Neuronal stem cell (in vitro differentiated cells): ENCODE data around the gene IL1RL2. TPM values are rescaled to one million over a fixed set of nuclear protein-coding genes. Genes with fewer than 3 reads are reported as not detected.

Experiments used
- DNase-seq: peaks from one replicate; pipeline ENCODE4 v3.0.0-alpha.2; 2013; ENCODE audit warnings: low spot score
- H2AFZ ChIP-seq: one replicate; pipeline ENCODE4 v1.6.1; 2013; ENCODE audit warnings: mild to moderate bottlenecking, low read length, inconsistent platforms
- H2AK5ac ChIP-seq: 2 replicates; pipeline ENCODE4 v1.6.1; 2013; ENCODE audit warnings: low read depth, mild to moderate bottlenecking, inconsistent platforms, low read length, moderate library complexity, mixed read lengths
- H2BK120ac ChIP-seq: 2 replicates; pipeline ENCODE4 v1.6.1; 2013; ENCODE audit warnings: low read depth, mild to moderate bottlenecking, inconsistent platforms, low read length, moderate library complexity, mixed read lengths
- H2BK12ac ChIP-seq: one replicate; pipeline ENCODE4 v1.6.1; 2013; ENCODE audit warnings: low read length, inconsistent platforms
- H2BK15ac ChIP-seq: 2 replicates; pipeline ENCODE4 v1.6.1; 2013; ENCODE audit warnings: mild to moderate bottlenecking, low read length, inconsistent platforms, mixed read lengths
- H2BK5ac ChIP-seq: one replicate; pipeline ENCODE4 v1.6.1; 2013; ENCODE audit warnings: inconsistent platforms, mild to moderate bottlenecking, low read length, moderate library complexity
- H3K14ac ChIP-seq: one replicate; pipeline ENCODE4 v1.6.1; 2013; ENCODE audit warnings: low read length, inconsistent platforms
- H3K18ac ChIP-seq: 2 replicates; pipeline ENCODE4 v1.6.1; 2013; ENCODE audit warnings: low read length, inconsistent platforms
- H3K23ac ChIP-seq: 2 replicates; pipeline ENCODE4 v1.6.1; 2013; ENCODE audit warnings: low read depth, mild to moderate bottlenecking, mixed read lengths, low read length, inconsistent platforms; ENCODE audit not compliant: poor library complexity
- H3K27ac ChIP-seq: replicated peaks from 3 replicates; pipeline ENCODE4 v1.5.1; 2013; ENCODE audit warnings: low read length, inconsistent platforms
- H3K27me3 ChIP-seq, 3 experiments: 2 replicates each; pipeline ENCODE4 v1.6.1; 2013; ENCODE audit warnings: low read length in 3 of 3, mild to moderate bottlenecking in 2 of 3, inconsistent platforms in 1 of 3, low read depth in 1 of 3, mixed read lengths in 1 of 3, moderate library complexity in 1 of 3; ENCODE audit not compliant: control insufficient read depth in 3 of 3, insufficient read depth in 3 of 3
- H3K36me3 ChIP-seq, 2 donors: replicated peaks in 1 of 2; 2 replicates each; pipeline ENCODE4 v1.6.1; 2013; ENCODE audit warnings: low read length in 2 of 2; ENCODE audit not compliant: control insufficient read depth in 2 of 2, insufficient read depth in 2 of 2
- H3K4ac ChIP-seq: 2 replicates; pipeline ENCODE4 v1.6.1; 2013; ENCODE audit warnings: inconsistent platforms, mild to moderate bottlenecking, low read length, moderate library complexity
- H3K4me1 ChIP-seq, 2 donors: 1 replicate in 1 of 2; 2 replicates in 1 of 2; pipeline ENCODE4 v1.6.1; 2013; ENCODE audit warnings: low read length in 2 of 2, low read depth in 1 of 2; ENCODE audit not compliant: control insufficient read depth in 2 of 2, insufficient read depth in 1 of 2
- H3K4me2 ChIP-seq: one replicate; pipeline ENCODE4 v1.6.1; 2013; ENCODE audit warnings: mild to moderate bottlenecking, low read length, inconsistent platforms; ENCODE audit not compliant: insufficient read depth, poor library complexity, severe bottlenecking
- H3K4me3 ChIP-seq, 2 donors: 2 replicates each; pipeline ENCODE4 v1.5.1; 2013; ENCODE audit warnings: low read length in 2 of 2, mild to moderate bottlenecking in 2 of 2, inconsistent platforms in 1 of 2, moderate library complexity in 1 of 2
- H3K79me1 ChIP-seq: one replicate; pipeline ENCODE4 v1.6.1; 2013; ENCODE audit warnings: low read depth, mild to moderate bottlenecking, inconsistent platforms, low read length, moderate library complexity
- H3K9ac ChIP-seq: one replicate; pipeline ENCODE4 v1.6.1; 2013; ENCODE audit warnings: mild to moderate bottlenecking, low read depth, low read length, inconsistent platforms; ENCODE audit not compliant: poor library complexity
- H3K9me3 ChIP-seq, 2 donors: replicated peaks in 1 of 2; 2 replicates each; pipeline versions ENCODE3 to v1.6.1; 2013; ENCODE audit warnings: low read length in 2 of 2, mild to moderate bottlenecking in 2 of 2, inconsistent platforms in 1 of 2, low read depth in 1 of 2, mixed read lengths in 1 of 2, moderate library complexity in 1 of 2; ENCODE audit not compliant: control insufficient read depth in 2 of 2, insufficient read depth in 1 of 2
- H4K8ac ChIP-seq: one replicate; pipeline ENCODE4 v1.6.1; 2013; ENCODE audit warnings: low read depth, mild to moderate bottlenecking, inconsistent platforms, low read length, moderate library complexity
- H4K91ac ChIP-seq: one replicate; pipeline ENCODE4 v1.6.1; 2013; ENCODE audit warnings: low read length, low read depth, mild to moderate bottlenecking, inconsistent platforms; ENCODE audit not compliant: poor library complexity
- WGBS, 2 donors: extraction: QIAGEN DNeasy Blood & Tissue Kit; methylation state at CpG; one replicate each; pipeline ENCODE4 v1.1.7; 2013; ENCODE audit warnings: missing lambda C conversion rate in 2 of 2, mixed read lengths in 1 of 2; ENCODE audit not compliant: insufficient read length in 2 of 2, insufficient replicate concordance in 1 of 2; ENCODE audit errors: extremely low coverage in 2 of 2; 5-methylcytosine and 5-hydroxymethylcytosine counted together
- polyA plus RNA-seq, 2 experiments: library from polyadenylated mRNA; stranded (reverse); fragments of 200-250 nt; gene quantifications; one replicate each; pipeline ENCODE4 v1.2.3, GENCODE V29; 2013

The IL1RL2 gene
- polyA plus RNA-seq (2013, experiment 1 of 2) = not detected
- polyA plus RNA-seq (2013, experiment 2 of 2) = not detected

DNA sequence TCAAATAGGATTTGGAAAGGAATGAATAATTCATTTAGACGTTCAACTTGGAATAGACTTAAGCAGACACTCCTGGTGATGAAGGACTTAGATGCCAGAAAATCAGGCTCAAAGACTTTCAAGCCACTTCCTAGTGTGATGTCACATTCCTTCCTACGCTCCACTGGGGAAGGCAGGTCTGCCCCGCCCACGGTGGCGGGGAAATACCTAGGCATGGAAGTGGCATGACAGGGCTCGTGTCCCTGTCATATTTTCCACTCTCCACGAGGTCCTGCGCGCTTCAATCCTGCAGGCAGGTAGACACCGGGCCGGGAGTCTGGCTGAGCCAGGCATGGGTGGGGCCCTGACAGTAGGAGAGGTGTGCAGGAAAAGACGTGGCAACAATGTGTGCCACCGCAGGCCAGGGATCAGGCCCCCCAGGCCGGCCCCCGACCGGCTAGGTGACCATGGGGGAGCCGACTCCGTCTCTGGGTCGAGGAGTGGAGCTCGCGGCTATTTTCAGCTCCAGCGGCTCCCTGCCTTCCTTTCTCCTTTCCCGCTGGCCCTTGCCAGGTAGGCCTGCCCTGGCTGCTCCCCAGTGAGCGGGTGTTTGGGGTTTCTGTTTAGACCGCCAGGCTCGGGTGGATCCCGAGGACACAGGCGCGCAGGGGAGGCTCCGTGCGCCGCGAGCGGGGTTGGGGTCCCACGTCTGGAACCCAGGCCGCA is at the start of gene IL1RL2:
Gene IL1RL2 (plus strand): TSS at position 233 of the 705 bp plus-strand sequence. CDS start 845 bp downstream, outside the sequence.
- Histone ChIP-seq H3K36me3 (no peaks in the 10 kb centered on the region), H4K8ac (peak within 1 kb of the TSS; percentile 10), H3K4me3 (peak within 1 kb of the TSS in 1 of 2 donors; percentile 69)

DNA sequence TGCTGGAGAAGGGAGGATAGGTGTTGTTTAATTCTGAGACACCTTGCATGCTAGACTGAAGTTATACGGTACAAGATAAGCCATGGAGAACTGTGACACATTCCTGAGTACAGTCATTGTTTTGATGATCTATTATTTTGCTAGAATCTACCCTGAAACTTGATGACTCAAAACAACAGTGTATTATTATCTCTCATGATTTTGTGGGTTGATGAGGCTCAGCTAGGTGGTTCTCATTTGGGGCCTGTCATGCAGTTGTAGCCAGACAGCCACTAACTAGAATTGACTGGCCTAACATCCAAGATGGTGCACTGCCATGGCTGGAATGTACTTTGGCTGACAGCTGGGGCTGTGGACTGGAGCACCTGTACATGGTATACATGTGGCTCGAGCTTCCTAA is 49.7 kb upstream of the IL1RL2 start:
- Histone ChIP-seq H3K9ac (no peak overlapping the region), H3K79me1 (no peaks in the 10 kb centered on the region), H3K4me3 (no peak overlapping the region), H3K4me1 (no peaks in the 10 kb centered on the region), H2AK5ac (no peak overlapping the region), H2AFZ (no peak overlapping the region), H3K4me2 (no peak overlapping the region), H3K27ac (no peak overlapping the region), H2BK15ac (no peak overlapping the region), H3K23ac (no peak overlapping the region), H4K91ac (no peak overlapping the region), H4K8ac (no peak overlapping the region), H3K14ac (no peak overlapping the region), H2BK120ac (no peak overlapping the region), H3K9me3 (no peaks in the 10 kb centered on the region), H2BK5ac (no peak overlapping the region), H3K36me3 (no peaks in the 10 kb centered on the region), H3K27me3 (peaks cover 0 to 17% (median 3%) of the 10 kb centered on the region in 3 experiments), H2BK12ac (no peak overlapping the region), H3K18ac (no peak overlapping the region), H3K4ac (no peak overlapping the region)
- WGBS, 2 donors = no CpG with 5 or more reads among the region's 2 CpGs
- no peak for DNase-seq

More for the DNA sequence above, at the start of gene IL1RL2:
- Histone ChIP-seq H2BK120ac (no peak within 1 kb of the TSS), H3K9ac (no peak within 1 kb of the TSS), H2BK15ac (no peak within 1 kb of the TSS), H3K27ac (no peak within 1 kb of the TSS), H3K18ac (peak within 1 kb of the TSS; percentile 64), H4K91ac (no peak within 1 kb of the TSS), H3K9me3 (no peaks in the 10 kb centered on the region), H2BK12ac (no peak within 1 kb of the TSS), H2AFZ (peak within 1 kb of the TSS; percentile 35), H3K4me2 (peak within 1 kb of the TSS; percentile 54), H3K79me1 (peaks cover 1% of the 10 kb centered on the region), H2BK5ac (no peak within 1 kb of the TSS), H3K14ac (no peak within 1 kb of the TSS), H3K23ac (no peak within 1 kb of the TSS), H3K27me3 (peaks cover 0 to 17% (median 13%) of the 10 kb centered on the region in 3 experiments), H2AK5ac (no peak within 1 kb of the TSS), H3K4me1 (no peaks in the 10 kb centered on the region), H3K4ac (no peak within 1 kb of the TSS)
- no CpG with 5 or more reads among the region's 36 CpGs for WGBS, 2 donors
- no peak for DNase-seq

DNA sequence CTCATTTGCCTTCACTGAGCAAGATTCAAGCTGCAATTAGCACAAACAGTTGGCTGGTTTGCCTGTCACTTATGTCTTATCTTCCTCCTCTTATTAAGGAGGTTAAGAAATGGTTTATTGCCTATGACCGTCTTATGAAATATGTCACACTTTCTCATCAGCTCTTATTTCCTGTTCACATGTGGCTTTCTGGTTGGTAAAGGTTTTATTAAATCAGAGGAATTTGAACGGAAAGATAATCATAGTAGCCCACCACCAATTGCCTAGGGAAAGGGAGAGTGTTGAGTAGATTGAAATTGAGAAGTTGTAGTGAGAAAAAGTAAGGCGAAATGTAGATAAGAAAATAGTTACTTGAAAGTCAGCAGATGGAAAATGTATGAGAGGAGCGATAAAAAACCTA is 48.5 kb upstream of the IL1RL2 start:
- H3K9ac ChIP-seq = no peak overlapping the region
- H3K4ac ChIP-seq = no peak overlapping the region
- H3K4me2 ChIP-seq = no peak overlapping the region
- H3K27me3 ChIP-seq = peaks cover 0 to 27% (median 8%) of the 10 kb centered on the region in 3 experiments
- no peak overlapping the region for H2BK12ac ChIP-seq
- no peak overlapping the region for H3K27ac ChIP-seq
- no peak overlapping the region for H4K8ac ChIP-seq
- no peak overlapping the region for H2AK5ac ChIP-seq
- H3K9me3 ChIP-seq = no peaks in the 10 kb centered on the region
- WGBS, 2 donors = 100% methylated on average over 1 to 2 of the region's 4 CpGs
- no peak overlapping the region for H2BK5ac ChIP-seq
- no peak overlapping the region for H2BK120ac ChIP-seq
- no peak overlapping the region for H3K23ac ChIP-seq
- H3K79me1 ChIP-seq = no peaks in the 10 kb centered on the region
- no peak overlapping the region for H3K4me3 ChIP-seq
- no peak overlapping the region for H2AFZ ChIP-seq
- no peak overlapping the region for H3K18ac ChIP-seq
- no peak overlapping the region for H2BK15ac ChIP-seq
- H3K36me3 ChIP-seq = no peaks in the 10 kb centered on the region
- H3K4me1 ChIP-seq = no peaks in the 10 kb centered on the region
- DNase-seq = no peak
- H4K91ac ChIP-seq = no peak overlapping the region
- no peak overlapping the region for H3K14ac ChIP-seq

DNA sequence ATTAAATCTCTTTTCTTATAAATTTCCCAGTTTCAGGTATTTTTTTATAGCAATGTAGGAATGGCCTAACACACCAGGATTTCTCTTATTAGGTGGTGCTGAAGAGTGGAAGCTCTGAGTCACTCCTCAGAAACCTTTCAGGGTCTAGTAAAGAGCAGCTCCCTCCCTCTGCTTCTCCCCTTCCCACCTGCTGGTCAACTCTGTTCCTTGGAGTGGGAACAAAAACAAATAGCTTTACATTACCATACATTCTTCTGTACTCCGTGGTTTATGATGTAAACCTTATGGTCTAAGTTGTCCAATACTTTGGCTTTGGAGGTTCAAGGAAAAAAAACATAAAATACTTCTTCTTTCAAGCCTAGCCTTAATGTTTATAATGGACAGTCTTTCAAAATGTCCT is 47.0 kb upstream of the IL1RL2 start:
- H2AFZ ChIP-seq = no peak overlapping the region
- H3K79me1 ChIP-seq = no peaks in the 10 kb centered on the region
- H3K9ac ChIP-seq = no peak overlapping the region
- H2BK120ac ChIP-seq = no peak overlapping the region
- no peak for DNase-seq
- H2BK12ac ChIP-seq = no peak overlapping the region
- H3K14ac ChIP-seq = no peak overlapping the region
- H4K91ac ChIP-seq = no peak overlapping the region
- no peak overlapping the region for H3K4me2 ChIP-seq
- no CpG with 5 or more reads among the region's 1 CpG for WGBS, 2 donors
- H3K9me3 ChIP-seq = peaks cover 0 to 4% of the 10 kb centered on the region in 2 donors
- H2BK5ac ChIP-seq = no peak overlapping the region
- H3K4ac ChIP-seq = no peak overlapping the region
- no peak overlapping the region for H2BK15ac ChIP-seq
- peaks cover 0 to 37% (median 11%) of the 10 kb centered on the region in 3 experiments for H3K27me3 ChIP-seq
- no peak overlapping the region for H3K18ac ChIP-seq
- no peak overlapping the region for H4K8ac ChIP-seq
- no peak overlapping the region for H2AK5ac ChIP-seq
- no peak overlapping the region for H3K27ac ChIP-seq
- H3K4me1 ChIP-seq = no peaks in the 10 kb centered on the region
- H3K36me3 ChIP-seq = no peaks in the 10 kb centered on the region
- H3K23ac ChIP-seq = no peak overlapping the region
- no peak overlapping the region for H3K4me3 ChIP-seq
